DMS53 (cell line): Measurements from ENCODE around the gene UNC5C.

Experiments used
- DNase-seq: peaks from one replicate; lab custom pipeline; 2025; lab: John Stamatoyannopoulos, UW

The UNC5C gene

GRCh38 chr4:95122001-95122400, 426.8 kb downstream of the UNC5C start:
- no peak for DNase-seq

GRCh38 chr4:95120456-95120855, 428.3 kb downstream of the UNC5C start:
- no peak for DNase-seq

GRCh38 chr4:95118497-95118896, 430.3 kb downstream of the UNC5C start:
- no peak for DNase-seq

- peak; percentile 60 for DNase-seq
Observed at GRCh38 chr4:95114521-95114920, 434.3 kb downstream of the UNC5C start.
